GDM1 (cell line): Measurements from ENCODE around the gene UQCC5.

ENCODE experiments used
- DNase-seq: peaks from one replicate; lab custom pipeline; 2025; lab: John Stamatoyannopoulos, UW

Gene UQCC5

DNA sequence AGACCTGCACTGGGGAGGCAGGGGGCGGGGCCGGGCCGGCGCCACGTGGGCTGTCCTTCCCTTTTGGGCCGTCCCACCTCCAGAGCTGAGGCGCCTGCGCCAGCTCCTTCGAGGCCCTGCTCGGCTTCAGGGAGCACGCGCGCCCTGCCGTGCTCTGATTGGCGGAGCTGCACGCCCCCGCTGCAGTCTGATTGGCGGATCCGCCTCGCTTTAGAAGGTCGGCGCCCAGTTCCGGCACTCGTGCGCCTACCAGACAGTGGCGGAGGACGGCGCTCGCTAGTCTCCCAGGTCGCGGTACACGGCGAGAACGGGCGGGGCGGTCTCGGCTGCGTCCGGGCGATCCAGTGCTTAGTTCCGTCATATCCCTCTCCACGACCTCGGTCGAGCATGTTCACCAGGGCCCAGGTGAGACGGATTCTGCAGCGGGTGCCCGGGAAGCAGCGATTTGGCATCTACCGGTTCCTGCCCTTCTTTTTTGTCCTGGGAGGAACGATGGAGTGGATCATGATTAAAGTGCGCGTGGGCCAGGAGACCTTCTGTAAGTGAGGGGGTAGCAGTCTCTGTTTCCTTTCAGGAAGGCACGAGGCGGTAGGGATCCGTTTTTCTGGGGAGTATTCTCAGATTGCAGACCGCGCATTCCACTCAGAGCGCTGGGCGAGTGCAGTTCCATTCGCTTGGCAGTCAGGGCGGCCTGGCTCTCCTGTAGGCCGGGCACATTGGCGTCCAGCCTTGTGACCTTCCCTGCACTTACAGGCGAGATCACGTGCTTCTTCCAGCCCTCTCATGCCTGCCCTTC, at the start of gene UQCC5:
Gene UQCC5, plus strand, starts transcription at position 237 of the 796 bp plus-strand sequence. Its CDS starts 151 bp downstream, at position 388.
- DNase-seq = peak; percentile 99

DNA sequence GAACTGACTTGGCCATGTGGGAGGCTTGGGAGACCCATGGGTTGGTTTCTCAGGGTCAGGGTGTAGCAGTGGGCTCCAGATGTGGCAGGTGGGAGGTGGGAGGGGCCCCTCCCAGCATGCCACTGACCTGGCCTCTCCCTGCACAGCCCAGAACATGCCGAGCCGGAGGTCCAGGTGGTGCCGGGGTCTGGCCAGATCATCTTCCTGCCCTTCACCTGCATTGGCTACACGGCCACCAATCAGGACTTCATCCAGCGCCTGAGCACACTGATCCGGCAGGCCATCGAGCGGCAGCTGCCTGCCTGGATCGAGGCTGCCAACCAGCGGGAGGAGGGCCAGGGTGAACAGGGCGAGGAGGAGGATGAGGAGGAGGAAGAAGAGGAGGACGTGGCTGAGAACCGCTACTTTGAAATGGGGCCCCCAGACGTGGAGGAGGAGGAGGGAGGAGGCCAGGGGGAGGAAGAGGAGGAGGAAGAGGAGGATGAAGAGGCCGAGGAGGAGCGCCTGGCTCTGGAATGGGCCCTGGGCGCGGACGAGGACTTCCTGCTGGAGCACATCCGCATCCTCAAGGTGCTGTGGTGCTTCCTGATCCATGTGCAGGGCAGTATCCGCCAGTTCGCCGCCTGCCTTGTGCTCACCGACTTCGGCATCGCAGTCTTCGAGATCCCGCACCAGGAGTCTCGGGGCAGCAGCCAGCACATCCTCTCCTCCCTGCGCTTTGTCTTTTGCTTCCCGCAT, 49.2 kb upstream of the UQCC5 start:
- DNase-seq = no peak

DNA sequence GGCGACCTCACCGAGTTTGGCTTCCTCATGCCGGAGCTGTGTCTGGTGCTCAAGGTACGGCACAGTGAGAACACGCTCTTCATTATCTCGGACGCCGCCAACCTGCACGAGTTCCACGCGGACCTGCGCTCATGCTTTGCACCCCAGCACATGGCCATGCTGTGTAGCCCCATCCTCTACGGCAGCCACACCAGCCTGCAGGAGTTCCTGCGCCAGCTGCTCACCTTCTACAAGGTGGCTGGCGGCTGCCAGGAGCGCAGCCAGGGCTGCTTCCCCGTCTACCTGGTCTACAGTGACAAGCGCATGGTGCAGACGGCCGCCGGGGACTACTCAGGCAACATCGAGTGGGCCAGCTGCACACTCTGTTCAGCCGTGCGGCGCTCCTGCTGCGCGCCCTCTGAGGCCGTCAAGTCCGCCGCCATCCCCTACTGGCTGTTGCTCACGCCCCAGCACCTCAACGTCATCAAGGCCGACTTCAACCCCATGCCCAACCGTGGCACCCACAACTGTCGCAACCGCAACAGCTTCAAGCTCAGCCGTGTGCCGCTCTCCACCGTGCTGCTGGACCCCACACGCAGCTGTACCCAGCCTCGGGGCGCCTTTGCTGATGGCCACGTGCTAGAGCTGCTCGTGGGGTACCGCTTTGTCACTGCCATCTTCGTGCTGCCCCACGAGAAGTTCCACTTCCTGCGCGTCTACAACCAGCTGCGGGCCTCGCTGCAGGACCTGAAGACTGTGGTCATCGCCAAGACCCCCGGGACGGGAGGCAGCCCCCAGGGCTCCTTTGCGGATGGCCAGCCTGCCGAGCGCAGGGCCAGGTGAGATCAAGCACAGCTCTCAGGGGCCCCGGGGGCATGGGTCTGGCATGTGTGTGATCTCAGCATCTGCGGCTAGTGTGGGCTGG, 48.4 kb upstream of the UQCC5 start:
- no peak for DNase-seq

DNA sequence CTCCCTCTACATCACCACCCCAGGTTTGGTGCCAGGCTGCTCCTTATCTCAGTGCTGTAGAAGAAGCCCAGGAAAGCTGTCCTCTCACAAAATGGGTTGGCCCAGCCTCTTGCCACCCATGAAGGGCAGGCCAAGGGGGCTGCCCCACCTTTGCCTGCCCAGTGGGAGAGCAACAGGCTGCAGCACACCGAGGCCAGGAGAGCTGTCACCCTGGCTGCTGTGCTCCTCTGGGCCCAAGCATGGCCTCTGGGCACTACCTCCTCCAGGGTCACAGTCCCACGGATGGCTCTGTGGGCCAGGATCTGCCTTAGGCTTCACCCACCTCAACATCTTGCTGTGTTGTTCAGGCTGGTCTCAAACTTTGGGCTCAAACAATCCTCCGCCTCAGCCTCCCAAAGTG, 47.7 kb upstream of the UQCC5 start:
- no peak for DNase-seq

DNA sequence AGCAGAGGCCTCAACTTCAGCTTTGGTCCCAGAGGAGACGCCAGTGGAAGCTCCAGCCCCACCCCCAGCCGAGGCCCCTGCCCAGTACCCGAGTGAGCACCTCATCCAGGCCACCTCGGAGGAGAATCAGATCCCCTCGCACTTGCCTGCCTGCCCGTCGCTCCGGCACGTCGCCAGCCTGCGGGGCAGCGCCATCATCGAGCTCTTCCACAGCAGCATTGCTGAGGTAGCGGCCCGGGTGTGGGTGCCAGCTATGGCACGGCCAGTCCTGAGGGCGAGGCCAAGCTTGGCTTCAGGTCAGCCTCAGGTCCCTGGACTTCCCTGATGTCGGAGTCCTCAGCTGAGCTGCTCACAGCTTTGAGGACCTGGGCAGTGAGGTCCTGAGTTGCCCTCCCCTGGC, 47.0 kb upstream of the UQCC5 start:
- DNase-seq = no peak

- DNase-seq = no peak
These were observed 46.1 kb upstream of the UQCC5 start for GRCh38 chr3:52490035-52490938.

DNA sequence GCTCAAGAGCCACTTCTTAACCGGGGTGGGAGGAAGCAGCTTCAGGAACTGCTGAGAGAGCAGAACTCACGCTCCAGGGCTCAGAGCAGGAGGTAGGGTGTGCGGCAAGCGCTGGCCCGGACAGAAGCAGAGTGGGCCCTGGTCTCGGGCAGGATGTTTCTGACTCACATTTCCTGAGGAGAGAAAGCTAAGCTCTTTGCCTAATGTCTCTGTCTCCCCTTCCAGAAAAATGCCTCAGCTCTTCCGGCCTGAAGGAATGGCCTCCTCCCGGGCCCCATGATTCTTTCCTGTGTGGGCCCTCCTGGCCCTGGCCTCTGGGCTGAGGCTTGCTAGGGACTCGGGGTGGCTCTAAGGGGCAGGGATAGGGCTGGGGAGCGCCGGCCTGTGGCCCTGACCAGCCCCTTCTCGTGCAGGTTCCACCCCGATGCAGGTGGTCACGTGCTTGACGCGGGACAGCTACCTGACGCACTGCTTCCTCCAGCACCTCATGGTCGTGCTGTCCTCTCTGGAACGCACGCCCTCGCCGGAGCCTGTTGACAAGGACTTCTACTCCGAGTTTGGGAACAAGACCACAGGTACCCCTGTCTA, 45.4 kb upstream of the UQCC5 start:
- peak; percentile 71 for DNase-seq

GRCh38 chr3:52492059-52492458, 44.3 kb upstream of the UQCC5 start:
- DNase-seq = no peak

- DNase-seq = no peak
These were observed 43.0 kb upstream of the UQCC5 start for GRCh38 chr3:52493232-52494017.

GRCh38 chr3:52494445-52494844, 42.0 kb upstream of the UQCC5 start:
- no peak for DNase-seq

- peak; percentile 37 for DNase-seq
These were observed 41.4 kb upstream of the UQCC5 start, which contains the start of gene STAB1 for GRCh38 chr3:52494886-52495495. TSS of gene STAB1 (plus strand) at chr3:52495338. CDS start at chr3:52495414, 76 bp downstream.

DNA sequence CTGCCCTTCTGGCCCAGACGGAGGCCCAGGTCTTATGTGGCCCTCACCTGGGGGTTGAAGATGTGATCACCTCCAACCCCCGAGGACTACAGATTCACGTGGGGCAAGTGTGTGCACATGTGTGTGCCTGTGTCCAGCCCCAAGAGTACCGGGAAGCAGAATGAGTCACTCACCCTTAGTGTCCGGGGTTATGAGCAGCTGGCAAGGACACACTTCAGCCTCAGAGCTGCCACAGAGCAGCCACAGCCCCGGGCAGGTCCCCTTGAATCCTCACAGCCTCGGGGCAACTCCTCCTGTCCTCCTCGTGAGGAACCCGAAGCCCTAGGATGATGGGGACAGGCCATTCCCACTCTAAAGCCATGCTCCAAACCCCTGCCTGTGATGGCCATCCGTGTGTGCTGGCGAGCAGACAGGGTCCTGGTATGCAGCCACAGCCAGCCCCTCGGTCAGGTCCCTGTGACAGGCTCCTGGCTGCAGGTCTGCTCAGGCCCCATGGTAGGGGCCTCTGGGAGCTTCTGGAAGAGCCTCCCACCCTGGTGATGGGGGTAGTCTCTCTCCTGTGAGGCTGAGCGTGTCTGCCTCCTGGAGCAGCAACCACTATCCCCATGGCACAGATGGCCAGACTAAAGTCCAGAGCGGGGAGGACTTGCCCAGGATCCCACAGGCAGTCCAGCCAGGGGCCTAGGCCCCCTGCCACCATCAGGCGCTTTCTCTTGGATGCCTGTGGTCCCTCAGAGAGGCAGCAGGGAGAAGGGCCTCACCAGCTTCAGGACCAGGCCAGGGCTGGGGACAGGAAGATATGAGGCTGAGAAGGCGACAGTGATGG, 40.4 kb upstream of the UQCC5 start:
- no peak for DNase-seq

DNA sequence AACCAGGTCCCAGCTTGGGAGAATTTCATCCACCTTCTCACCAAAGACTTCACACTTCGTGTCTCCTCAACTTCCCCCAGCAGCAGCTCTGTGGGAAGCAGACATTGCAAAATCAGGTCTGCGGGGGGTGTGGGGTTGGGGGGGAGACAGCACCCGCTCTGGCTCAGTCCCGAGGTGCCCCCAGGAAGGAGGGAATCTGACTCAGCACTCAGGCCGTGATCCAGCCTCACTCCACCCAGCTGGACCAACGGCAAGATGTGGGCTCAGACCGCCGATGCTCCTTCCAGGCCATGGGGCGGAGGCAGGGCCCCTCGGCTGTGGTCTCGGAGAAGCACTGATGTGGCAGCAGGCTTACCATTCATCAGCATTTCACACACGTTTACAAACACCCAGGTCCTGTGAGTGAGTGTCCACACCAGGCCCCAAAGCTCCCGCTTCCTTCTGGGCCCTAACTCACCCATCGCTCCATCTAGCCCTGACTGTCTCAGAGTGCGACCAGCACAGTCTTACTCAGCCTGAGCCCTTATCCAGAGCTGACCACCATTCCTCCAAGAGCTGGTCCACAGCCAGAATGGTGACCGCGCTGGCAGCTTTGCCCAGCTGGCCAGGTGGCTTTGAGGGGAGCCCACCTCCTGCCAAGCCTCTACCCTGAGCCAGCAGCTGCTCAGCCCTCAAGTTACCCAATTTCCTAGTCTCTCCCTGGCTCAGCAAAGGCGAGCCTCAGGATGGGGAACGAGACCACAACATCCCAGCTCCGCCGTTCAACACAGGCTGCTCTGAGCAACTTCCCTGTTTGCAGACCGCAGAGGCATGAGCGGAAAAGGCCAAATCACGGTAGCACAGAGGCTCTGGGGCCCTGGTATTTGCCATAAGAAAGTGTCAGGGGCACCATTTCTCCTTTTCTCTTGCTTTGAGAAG, 38.0 kb upstream of the UQCC5 start:
- peak; percentile 92 for DNase-seq

- DNase-seq = no peak
These were observed 35.4 kb upstream of the UQCC5 start for GRCh38 chr3:52501046-52501445.

DNA sequence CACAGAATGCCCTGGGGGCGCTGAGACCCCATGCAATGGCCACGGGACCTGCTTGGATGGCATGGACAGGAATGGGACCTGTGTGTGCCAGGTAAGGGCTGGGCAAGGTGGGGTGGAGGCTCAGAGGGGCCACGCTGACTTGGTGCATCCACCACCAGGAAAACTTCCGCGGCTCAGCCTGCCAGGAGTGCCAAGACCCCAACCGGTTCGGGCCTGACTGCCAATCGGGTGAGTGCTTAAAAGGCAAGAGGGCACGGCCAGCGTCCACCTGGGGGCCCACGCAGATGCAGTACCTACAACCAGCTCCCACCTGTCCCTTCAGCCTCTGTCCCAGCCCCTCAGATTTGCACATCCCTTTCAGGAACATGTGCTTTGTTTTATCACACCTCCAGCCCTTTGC, 34.4 kb upstream of the UQCC5 start:
- DNase-seq = no peak

DNA sequence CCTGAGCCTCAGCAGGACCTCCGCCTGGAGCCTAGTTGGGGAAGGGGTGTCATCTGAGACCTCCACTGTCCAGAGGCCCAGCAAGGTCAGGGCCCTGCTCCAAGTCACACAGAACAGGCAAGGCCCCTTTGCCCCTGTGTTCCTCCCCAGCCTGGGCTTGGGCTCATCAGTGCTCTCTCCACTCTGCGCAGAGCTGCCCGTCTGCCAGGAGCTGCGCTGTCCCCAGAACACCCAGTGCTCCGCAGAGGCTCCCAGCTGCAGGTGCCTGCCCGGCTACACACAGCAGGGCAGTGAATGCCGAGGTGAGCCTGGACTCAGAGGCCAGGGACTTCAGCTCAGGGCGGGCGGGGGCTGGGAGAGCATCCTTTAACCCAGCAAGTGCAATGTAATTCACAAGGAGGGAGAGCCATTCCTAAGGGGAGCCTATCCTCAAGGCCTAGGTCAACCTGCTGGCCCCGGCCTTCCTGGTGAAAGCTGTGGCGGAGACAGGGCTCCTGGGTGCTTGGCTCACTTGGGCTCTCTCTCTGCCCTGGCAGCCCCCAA, 33.5 kb upstream of the UQCC5 start:
- DNase-seq = no peak

GRCh38 chr3:52503788-52504424, 32.5 kb upstream of the UQCC5 start:
- no peak for DNase-seq
